H1 (cell line): Measurements from ENCODE around the gene PCDHA10. TPM values are rescaled to one million over a fixed set of nuclear protein-coding genes. Genes with fewer than 3 reads are reported as not detected.

Experiments
- CTCF ChIA-PET: fragments of 300-600 bp; sonication (Branson Sonifier 250); formaldehyde crosslinking; loops from one replicate; lab custom pipeline; 2021; ENCODE audit not compliant: partially characterized antibody; lab: Charles Lee
- POLR2A ChIA-PET: fragments of 300-600 bp; sonication (Branson Sonifier 250); formaldehyde crosslinking; loops from one replicate; lab custom pipeline; 2021; ENCODE audit warnings: inconsistent platforms; ENCODE audit not compliant: partially characterized antibody; lab: Charles Lee
- DNase-seq, 2 experiments: peaks; one replicate each; pipeline versions ENCODE4 v3.0.0 to v3.0.0-alpha.2; 2010 to 2022; ENCODE audit warnings: low spot score in 2 of 2, low read depth in 1 of 2, mixed read lengths in 1 of 2
- FAIRE-seq: peaks from 2 replicates; lab custom pipeline; 2011; peaks lifted over from hg19 to GRCh38; lab: Jason Lieb, UNC
- H2AFZ ChIP-seq: 2 replicates; pipeline ENCODE4 v1.8.1; 2012; ENCODE audit warnings: low read length, inconsistent platforms
- H2AK5ac ChIP-seq: 2 replicates; pipeline ENCODE4 v1.6.1; 2013; ENCODE audit warnings: low read depth, low read length
- H2BK120ac ChIP-seq: replicated peaks from 2 replicates; pipeline ENCODE3; 2013; ENCODE audit warnings: low read depth, low read length, inconsistent platforms
- H2BK12ac ChIP-seq: 2 replicates; pipeline ENCODE4 v1.6.1; 2013; ENCODE audit warnings: low read depth, low read length
- H2BK15ac ChIP-seq: 2 replicates; pipeline ENCODE4 v1.6.1; 2013; ENCODE audit warnings: low read length
- H2BK20ac ChIP-seq: 2 replicates; pipeline ENCODE4 v1.6.1; 2013; ENCODE audit warnings: low read length
- H2BK5ac ChIP-seq: 2 replicates; pipeline ENCODE4 v1.6.1; 2013; ENCODE audit warnings: low read depth, low read length
- H3K14ac ChIP-seq: 2 replicates; pipeline ENCODE4 v1.6.1; 2013; ENCODE audit warnings: inconsistent platforms; ENCODE audit not compliant: insufficient read length
- H3K18ac ChIP-seq: 2 replicates; pipeline ENCODE4 v1.6.1; 2013; ENCODE audit warnings: low read length; ENCODE audit errors: extremely low read depth
- H3K23ac ChIP-seq: 2 replicates; pipeline ENCODE4 v1.6.1; 2013; ENCODE audit warnings: inconsistent platforms; ENCODE audit not compliant: insufficient read length
- H3K23me2 ChIP-seq: 2 replicates; pipeline ENCODE4 v1.6.1; 2013; ENCODE audit warnings: low read depth, low read length
- H3K27ac ChIP-seq: 2 replicates; pipeline ENCODE4 v1.6.1; 2011; ENCODE audit warnings: low read depth, low read length, inconsistent platforms
- H3K27me3 ChIP-seq, 4 experiments: replicated peaks in 1 of 4; 1 replicate in 1 of 4; 2 replicates in 3 of 4; pipeline versions ENCODE4 v1.6.1 to v1.8.1; 2011 to 2013; ENCODE audit warnings: low read length in 3 of 4, mild to moderate bottlenecking in 3 of 4, inconsistent platforms in 2 of 4, mixed read lengths in 2 of 4, moderate library complexity in 1 of 4; ENCODE audit not compliant: control insufficient read depth in 3 of 4, insufficient read depth in 3 of 4; ENCODE audit errors: extremely low read depth in 1 of 4
- H3K36me3 ChIP-seq, 4 experiments: 2 replicates each; pipeline versions ENCODE4 v1.6.1 to v1.8.1; 2011 to 2013; ENCODE audit warnings: mild to moderate bottlenecking in 4 of 4, low read length in 3 of 4, moderate library complexity in 2 of 4, control low read depth in 1 of 4, inconsistent platforms in 1 of 4; ENCODE audit not compliant: insufficient read depth in 4 of 4, control insufficient read depth in 2 of 4
- H3K4ac ChIP-seq: replicated peaks from 2 replicates; pipeline ENCODE3; 2013; ENCODE audit warnings: low read length, low read depth, mixed read lengths, inconsistent platforms; ENCODE audit not compliant: insufficient read length
- H3K4me1 ChIP-seq, 4 experiments: replicated peaks in 1 of 4; 1 replicate in 1 of 4; 2 replicates in 3 of 4; pipeline versions ENCODE4 v1.6.1 to v1.8.1; 2011 to 2013; ENCODE audit warnings: low read length in 3 of 4, inconsistent platforms in 2 of 4, mixed read lengths in 1 of 4; ENCODE audit not compliant: insufficient read depth in 4 of 4, control insufficient read depth in 3 of 4
- H3K4me2 ChIP-seq, 2 experiments: 2 replicates each; pipeline versions ENCODE4 v1.6.1 to v1.8.1; 2011 to 2013; ENCODE audit warnings: low read depth in 2 of 2, low read length in 2 of 2, control low read depth in 1 of 2, inconsistent platforms in 1 of 2, mild to moderate bottlenecking in 1 of 2; ENCODE audit not compliant: insufficient read depth in 1 of 2
- H3K4me3 ChIP-seq, 4 experiments: fragments of 200-600, 300-600 bp in 1 of 4; sonication (generic), shearing (Covaris generic), sonication (Bioruptor Twin) in 1 of 4; 2 replicates each; pipeline versions ENCODE4 v1.5.1 to v1.8.1; 2011 to 2016; ENCODE audit warnings: low read length in 4 of 4, low read depth in 3 of 4, control low read depth in 2 of 4, inconsistent platforms in 2 of 4, mild to moderate bottlenecking in 2 of 4, mixed read lengths in 1 of 4, moderate library complexity in 1 of 4; ENCODE audit not compliant: insufficient read depth in 2 of 4; ENCODE audit errors: extremely low read depth in 1 of 4
- H3K56ac ChIP-seq: replicated peaks from 2 replicates; pipeline ENCODE3; 2013; ENCODE audit warnings: low read depth, mild to moderate bottlenecking, mixed read lengths, low read length, inconsistent platforms; ENCODE audit not compliant: insufficient read length
- H3K79me1 ChIP-seq: 2 replicates; pipeline ENCODE4 v1.6.1; 2013; ENCODE audit warnings: low read depth, low read length, control low read depth
- H3K79me2 ChIP-seq, 2 experiments: 2 replicates each; pipeline versions ENCODE4 v1.6.1 to v1.8.1; 2012 to 2013; ENCODE audit warnings: low read length in 2 of 2, mild to moderate bottlenecking in 2 of 2, inconsistent platforms in 1 of 2; ENCODE audit not compliant: insufficient read depth in 2 of 2, control insufficient read depth in 1 of 2
- H3K9ac ChIP-seq, 4 experiments: replicated peaks in 1 of 4; 1 replicate in 1 of 4; 2 replicates in 3 of 4; pipeline versions ENCODE4 v1.6.1 to v1.8.1; 2011 to 2013; ENCODE audit warnings: low read depth in 3 of 4, low read length in 3 of 4, control low read depth in 2 of 4, mild to moderate bottlenecking in 2 of 4, moderate library complexity in 2 of 4, inconsistent platforms in 1 of 4; ENCODE audit errors: extremely low read depth in 1 of 4
- H3K9me3 ChIP-seq, 2 experiments: 2 replicates each; pipeline versions ENCODE4 v1.6.1 to v1.8.1; 2012 to 2013; ENCODE audit warnings: mild to moderate bottlenecking in 2 of 2, moderate library complexity in 2 of 2, control low read depth in 1 of 2, inconsistent platforms in 1 of 2, low read depth in 1 of 2, low read length in 1 of 2, mixed read lengths in 1 of 2; ENCODE audit not compliant: insufficient read depth in 2 of 2
- H4K20me1 ChIP-seq, 2 experiments: replicated peaks in 1 of 2; 2 replicates each; pipeline versions ENCODE3 to v1.8.1; 2011 to 2013; ENCODE audit warnings: inconsistent platforms in 2 of 2, low read length in 2 of 2, mild to moderate bottlenecking in 1 of 2; ENCODE audit not compliant: insufficient read depth in 2 of 2, control insufficient read depth in 1 of 2
- H4K5ac ChIP-seq: 2 replicates; pipeline ENCODE4 v1.6.1; 2013; ENCODE audit warnings: low read length, low read depth, mixed read lengths, inconsistent platforms; ENCODE audit not compliant: insufficient read length
- H4K8ac ChIP-seq: 2 replicates; pipeline ENCODE4 v1.8.0; 2013; ENCODE audit warnings: mild to moderate bottlenecking, moderate library complexity, low read length, inconsistent platforms; ENCODE audit not compliant: insufficient read depth; ENCODE audit errors: extremely low read depth
- H4K91ac ChIP-seq: replicated peaks from 2 replicates; pipeline ENCODE3; 2013; ENCODE audit warnings: low read length, mixed read lengths, inconsistent platforms; ENCODE audit not compliant: insufficient read length
- CTCF ChIP-seq, 3 experiments: IDR thresholded peaks; 1 replicate in 2 of 3; 2 replicates in 1 of 3; pipeline versions ENCODE4 v1.5.1 to v1.6.1; 2011; ENCODE audit warnings: low read length in 3 of 3, mild to moderate bottlenecking in 3 of 3, inconsistent platforms in 2 of 3, low read depth in 1 of 3, moderate library complexity in 1 of 3; ENCODE audit not compliant: insufficient read depth in 1 of 3; ENCODE audit errors: control extremely low read depth in 1 of 3
- EP300 ChIP-seq, 2 experiments: IDR thresholded peaks; 1 replicate in 1 of 2; 2 replicates in 1 of 2; pipeline ENCODE4 v1.6.1; 2011 to 2012; ENCODE audit warnings: low read depth in 2 of 2, low read length in 2 of 2, mild to moderate bottlenecking in 2 of 2, borderline replicate concordance in 1 of 2, inconsistent platforms in 1 of 2, moderate library complexity in 1 of 2
- KDM1A ChIP-seq: fragments of 200-600, 300-600 bp; sonication (generic); IDR thresholded peaks from 2 replicates; pipeline ENCODE4 v1.7.1; 2016; ENCODE audit warnings: mild to moderate bottlenecking, low read length, borderline replicate concordance
- SP1 ChIP-seq: IDR thresholded peaks from 2 replicates; pipeline ENCODE4 v1.6.1; 2011; ENCODE audit warnings: low read depth, low read length
- TAF1 ChIP-seq: IDR thresholded peaks from 2 replicates; pipeline ENCODE4 v1.6.1; 2011; ENCODE audit warnings: mild to moderate bottlenecking, low read depth, low read length
- WGBS, 2 experiments: shearing (Covaris generic) in 1 of 2; methylation state at CpG; one replicate each; pipeline versions ENCODE4 v1.1.6 to v1.1.7; 2013 to 2015; ENCODE audit warnings: low lambda C conversion rate in 2 of 2, mixed read lengths in 2 of 2, inconsistent platforms in 1 of 2, low coverage in 1 of 2, missing lambda C conversion rate in 1 of 2; ENCODE audit not compliant: insufficient replicate concordance in 2 of 2, insufficient coverage in 1 of 2, insufficient read length in 1 of 2; ENCODE audit errors: extremely low coverage in 1 of 2, missing lambda C conversion rate in 1 of 2; 5-methylcytosine and 5-hydroxymethylcytosine counted together
- polyA plus RNA-seq, 7 experiments: library from polyadenylated mRNA; depleted of rRNA in 3 of 7; stranded (reverse) in 5 of 7; unstranded in 2 of 7; fragments of >200 nt in 5 of 7; fragments of 200-250 nt in 2 of 7; gene quantifications; 1 replicate in 5 of 7; 2 replicates in 1 of 7; 4 replicates in 1 of 7; pipeline versions ENCODE4 v1.2.1 to v1.2.3, GENCODE V29; 2011 to 2013; ENCODE audit warnings: missing spikeins in 2 of 7, mixed read lengths in 2 of 7
- total RNA-seq: library from RNA; stranded (reverse); fragmentation: NEBNext Ultra II Directional; extraction: Animal tissue kit (Norgen Biotek cat#: 25700); gene quantifications from 2 replicates; pipeline ENCODE4 v1.2.1, GENCODE V29; 2021

The PCDHA10 gene
- total and polyA plus RNA-seq, 2 of the 8 experiments (the other 6 are each of a cell fraction or from before 2014, with no cell fraction given): 2.8 to 5.4 TPM

DNA sequence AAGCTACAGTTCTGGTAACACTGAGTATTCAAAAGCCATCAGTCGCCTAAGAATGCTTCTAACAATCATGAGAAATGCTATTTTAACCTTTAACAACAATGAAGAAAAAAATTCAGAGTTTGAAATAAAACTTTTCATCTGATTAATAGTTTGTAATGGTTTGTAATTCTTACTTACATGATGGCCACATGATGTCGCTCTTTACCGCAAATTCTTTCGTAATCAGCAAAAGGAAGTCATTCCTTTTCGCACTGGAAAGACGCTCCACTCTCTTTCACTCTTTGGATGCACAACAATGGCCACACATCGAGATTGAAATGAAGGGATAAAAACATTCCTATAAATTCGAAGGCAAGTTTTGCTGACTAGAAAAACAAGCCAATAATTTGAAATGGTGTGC is 21.7 kb upstream of the PCDHA10 start, which contains the start of gene PCDHA7:
TSS of gene PCDHA7 (plus strand) at position 277 of the 400 bp plus-strand sequence. CDS start at position 392, 115 bp downstream.
- Histone ChIP-seq H4K8ac (no peak within 1 kb of the TSS; the same call in 1 of the 2 replicates), H3K56ac (no peak within 1 kb of the TSS), H3K14ac (no peak within 1 kb of the TSS), H2BK12ac (no peak within 1 kb of the TSS), H3K23me2 (no peaks in the 10 kb centered on the region), H3K79me2 (no peaks in the 10 kb centered on the region; a peak in 1 of 4 replicates), H3K9ac (peak within 1 kb of the TSS in 1 of 4 experiments; percentile 63; a peak in 1 of 7 replicates), H2AK5ac (no peak within 1 kb of the TSS), H3K79me1 (no peaks in the 10 kb centered on the region), H3K4me2 (peak within 1 kb of the TSS in 1 of 2 experiments; percentile 59; a peak in 1 of 4 replicates), H2BK5ac (no peak within 1 kb of the TSS), H2BK15ac (no peak within 1 kb of the TSS), H3K27me3 (no peaks in the 10 kb centered on the region), H2AFZ (no peak within 1 kb of the TSS), H3K4me1 (no peaks in the 10 kb centered on the region), H3K4ac (no peak within 1 kb of the TSS), H3K36me3 (peaks cover 0 to 9% (median 0%) of the 10 kb centered on the region in 4 experiments; a peak in 2 of 8 replicates), H3K27ac (no peak within 1 kb of the TSS), H4K91ac (no peak within 1 kb of the TSS), H2BK20ac (no peak within 1 kb of the TSS), H4K20me1 (no peaks in the 10 kb centered on the region), H3K4me3 (peak within 1 kb of the TSS in 1 of 4 experiments; percentile 59; a peak in 2 of 8 replicates), H3K9me3 (peaks cover 0 to 21% of the 10 kb centered on the region in 2 experiments; a peak in 2 of 4 replicates), H4K5ac (no peak within 1 kb of the TSS), H3K23ac (no peak within 1 kb of the TSS), H2BK120ac (no peak within 1 kb of the TSS), H3K18ac (no peak within 1 kb of the TSS; the same call in 1 of the 2 replicates)
- DNase-seq (no peak), FAIRE-seq (no peak)
- POLR2A ChIA-PET: no interaction called here
- no peak for TF ChIP-seq TAF1
- TF ChIP-seq CTCF (IDR thresholded peaks at IDR 0.05; ENCODE audit: control extremely low read depth in 1 of 3, insufficient read depth in 1 of 3, low read depth in 1 of 3, low read length in 3 of 3): peak in 1 of 3 experiments; percentile 11; a peak in 1 of 4 replicates
- TF ChIP-seq EP300 (IDR thresholded peaks at IDR 0.05; ENCODE audit: borderline replicate concordance in 1 of 2, low read depth in 2 of 2, low read length in 2 of 2): no peak
- TF ChIP-seq SP1: no peak
- no peak for TF ChIP-seq KDM1A
- 84% methylated on average over 8 of the region's 8 CpGs; no CpG with 5 or more reads in 1 of the 2 experiments for WGBS, 2 experiments
- CTCF ChIA-PET: interaction anchor here (1.1 to 2.2 kb wide), 7 partner anchors 8 to 217 kb away, joined by 3 to 6 read pairs (median 4); partner anchors contain the start of genes PCDHA11, PCDHA5 and PCDHB1
